Osteocyte (in vitro differentiated cells): ENCODE results near the gene CAMK1. TPM values are rescaled to one million over a fixed set of nuclear protein-coding genes. Genes with fewer than 3 reads are reported as not detected.

Source experiments
- DNase-seq: peaks from one replicate; pipeline ENCODE4 v3.0.0; 2021; ENCODE audit warnings: mixed read lengths; ENCODE audit not compliant: unreplicated experiment; ENCODE audit errors: extremely low spot score
- H3K27ac Mint-ChIP-seq: one replicate; pipeline ENCODE4 v1.8.0; 2021; ENCODE audit warnings: mild to moderate bottlenecking, mixed read lengths; ENCODE audit not compliant: unreplicated experiment
- H3K27me3 Mint-ChIP-seq: one replicate; pipeline ENCODE4 v1.8.0; 2021; ENCODE audit warnings: mixed read lengths; ENCODE audit not compliant: unreplicated experiment
- H3K36me3 Mint-ChIP-seq: one replicate; pipeline ENCODE4 v1.8.0; 2021; ENCODE audit warnings: mixed read lengths; ENCODE audit not compliant: unreplicated experiment
- H3K4me1 Mint-ChIP-seq: one replicate; pipeline ENCODE4 v1.8.0; 2021; ENCODE audit warnings: mixed read lengths; ENCODE audit not compliant: unreplicated experiment
- H3K4me3 Mint-ChIP-seq: one replicate; pipeline ENCODE4 v1.8.0; 2021; ENCODE audit warnings: mild to moderate bottlenecking, moderate library complexity, mixed read lengths; ENCODE audit not compliant: unreplicated experiment
- H3K9me3 Mint-ChIP-seq: one replicate; pipeline ENCODE4 v1.8.0; 2021; ENCODE audit warnings: mixed read lengths; ENCODE audit not compliant: unreplicated experiment
- total RNA-seq: library from RNA; stranded (reverse); gene quantifications from 2 replicates; pipeline ENCODE4 v1.2.1, GENCODE V29; 2021
- TF ChIP-seq, protein P1 (sequence below): fragments of 200-600 bp; sonication (generic); IDR thresholded peaks from 2 replicates; pipeline ENCODE4 v1.5.0; 2021; ENCODE audit warnings: antibody characterized with exemption, mild to moderate bottlenecking, moderate library complexity

CAMK1 gene
- total RNA-seq, 1 donor from 2014 or later: 10.7 TPM

DNA sequence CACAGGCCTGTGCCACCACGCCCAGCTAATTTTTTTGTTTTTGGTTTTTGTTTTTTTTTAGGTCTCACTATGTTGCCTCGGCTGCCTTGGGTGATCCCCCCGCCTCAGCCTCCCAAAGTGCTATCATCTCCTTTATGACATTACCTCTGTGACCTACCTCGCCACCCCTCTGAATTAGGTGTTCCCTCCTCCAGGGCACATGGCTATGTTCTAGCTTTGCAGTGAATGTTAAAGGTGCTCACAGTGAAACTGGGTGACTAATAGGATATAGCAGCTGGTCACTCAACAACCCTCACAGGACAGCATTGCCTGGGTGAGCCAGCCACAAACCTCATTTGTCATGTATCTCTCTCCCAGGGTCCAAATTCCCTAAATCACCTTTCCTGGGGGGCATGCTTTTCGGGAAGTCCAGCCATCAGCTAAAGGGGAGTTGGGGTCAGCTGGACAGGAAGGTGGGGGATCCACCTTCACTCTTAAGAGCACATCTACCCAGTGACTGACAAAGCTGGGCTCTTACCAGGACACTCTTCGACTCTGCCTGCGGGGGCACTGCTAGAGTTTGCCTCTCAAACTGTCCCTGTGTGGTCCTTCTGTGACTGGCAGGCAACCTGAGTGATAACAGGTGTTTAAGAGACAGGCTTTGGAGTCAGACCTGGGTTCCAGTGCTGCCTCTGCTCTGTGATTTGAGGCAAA lies 38.7 kb upstream of the CAMK1 start:
- TF ChIP-seq, protein P1, sequence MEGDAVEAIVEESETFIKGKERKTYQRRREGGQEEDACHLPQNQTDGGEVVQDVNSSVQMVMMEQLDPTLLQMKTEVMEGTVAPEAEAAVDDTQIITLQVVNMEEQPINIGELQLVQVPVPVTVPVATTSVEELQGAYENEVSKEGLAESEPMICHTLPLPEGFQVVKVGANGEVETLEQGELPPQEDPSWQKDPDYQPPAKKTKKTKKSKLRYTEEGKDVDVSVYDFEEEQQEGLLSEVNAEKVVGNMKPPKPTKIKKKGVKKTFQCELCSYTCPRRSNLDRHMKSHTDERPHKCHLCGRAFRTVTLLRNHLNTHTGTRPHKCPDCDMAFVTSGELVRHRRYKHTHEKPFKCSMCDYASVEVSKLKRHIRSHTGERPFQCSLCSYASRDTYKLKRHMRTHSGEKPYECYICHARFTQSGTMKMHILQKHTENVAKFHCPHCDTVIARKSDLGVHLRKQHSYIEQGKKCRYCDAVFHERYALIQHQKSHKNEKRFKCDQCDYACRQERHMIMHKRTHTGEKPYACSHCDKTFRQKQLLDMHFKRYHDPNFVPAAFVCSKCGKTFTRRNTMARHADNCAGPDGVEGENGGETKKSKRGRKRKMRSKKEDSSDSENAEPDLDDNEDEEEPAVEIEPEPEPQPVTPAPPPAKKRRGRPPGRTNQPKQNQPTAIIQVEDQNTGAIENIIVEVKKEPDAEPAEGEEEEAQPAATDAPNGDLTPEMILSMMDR: peak; percentile 35
- peaks cover 22% of the 10 kb centered on the region for H3K36me3 Mint-ChIP-seq
- H3K4me3 Mint-ChIP-seq: no peak overlapping the region
- no peaks in the 10 kb centered on the region for H3K27me3 Mint-ChIP-seq
- no peaks in the 10 kb centered on the region for H3K9me3 Mint-ChIP-seq
- peak overlapping the region; percentile 99 for H3K27ac Mint-ChIP-seq
- peaks cover 27% of the 10 kb centered on the region for H3K4me1 Mint-ChIP-seq
- no peak for DNase-seq

DNA sequence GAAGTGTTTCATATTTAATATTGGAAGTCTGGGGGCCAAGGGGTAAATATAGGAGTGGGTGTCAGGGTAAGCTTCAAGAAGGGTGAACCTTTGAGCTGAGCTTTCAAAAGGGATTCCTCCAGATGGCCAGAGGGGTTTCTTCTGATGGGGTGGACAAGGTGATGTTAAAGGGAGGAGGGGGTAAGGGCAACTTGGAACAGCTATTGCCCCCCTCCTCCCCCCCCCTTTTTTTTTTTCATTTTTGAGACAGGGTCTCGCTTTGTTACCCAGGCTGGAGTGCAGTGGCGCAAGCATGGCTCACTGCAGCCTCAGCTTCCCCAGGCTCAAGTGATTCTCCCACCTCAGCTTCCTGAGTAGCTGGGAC lies 38.2 kb upstream of the CAMK1 start:
- TF ChIP-seq, protein P1: no peak
- no peak for DNase-seq
- no peaks in the 10 kb centered on the region for H3K9me3 Mint-ChIP-seq
- no peaks in the 10 kb centered on the region for H3K27me3 Mint-ChIP-seq
- peak overlapping the region; percentile 99 for H3K27ac Mint-ChIP-seq
- H3K36me3 Mint-ChIP-seq: peaks cover 24% of the 10 kb centered on the region
- peaks cover 27% of the 10 kb centered on the region for H3K4me1 Mint-ChIP-seq
- no peak overlapping the region for H3K4me3 Mint-ChIP-seq

DNA sequence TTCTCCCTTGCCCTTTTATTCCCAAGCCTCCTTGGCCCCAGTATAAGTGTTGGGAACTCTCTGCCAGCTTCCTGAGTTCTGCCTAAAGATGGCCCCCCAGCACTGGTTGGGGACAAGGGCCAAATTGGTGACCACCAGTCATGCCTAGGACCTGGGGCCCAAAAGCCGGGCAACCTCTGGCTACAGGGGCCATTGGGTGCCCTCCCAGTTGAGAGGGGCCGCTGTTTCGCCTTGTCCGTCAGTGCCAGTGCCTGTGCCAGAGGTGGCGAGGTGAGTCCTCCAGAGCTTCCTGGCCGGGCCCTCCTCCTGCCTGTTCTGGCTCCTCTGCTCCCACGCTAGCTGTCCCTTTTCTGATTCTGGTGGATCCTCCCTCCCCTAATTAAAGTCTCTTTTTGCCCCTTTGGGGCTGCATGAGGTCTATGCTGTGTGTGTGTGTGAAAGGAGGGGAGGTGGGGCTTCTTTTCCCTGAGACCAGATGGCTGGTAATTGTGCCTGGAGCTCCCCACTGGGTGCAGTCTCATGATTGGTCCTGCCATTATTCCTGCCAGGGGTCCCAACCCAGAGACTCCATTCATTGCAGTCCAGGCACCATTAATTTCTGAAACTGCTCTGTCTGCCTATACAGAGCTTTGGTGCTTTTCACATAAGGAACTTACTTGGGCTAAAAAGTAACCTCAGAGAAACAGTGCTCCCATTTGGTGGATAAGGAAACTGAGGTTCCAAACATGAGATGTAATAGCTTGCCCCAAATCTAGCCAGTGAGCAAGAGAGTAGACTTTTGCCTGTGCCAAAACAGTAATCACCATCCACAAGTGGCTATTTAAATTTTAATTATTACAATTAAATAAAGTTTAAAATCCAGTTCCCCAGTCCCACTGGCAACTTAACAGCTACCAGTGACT lies 37.2 kb upstream of the CAMK1 start:
- Mint-ChIP-seq H3K27me3 (no peaks in the 10 kb centered on the region), H3K4me3 (no peak overlapping the region), H3K4me1 (peaks cover 27% of the 10 kb centered on the region), H3K9me3 (no peaks in the 10 kb centered on the region), H3K27ac (peak overlapping the region; percentile 34), H3K36me3 (peaks cover 24% of the 10 kb centered on the region)
- DNase-seq: no peak
- TF ChIP-seq, protein P1: no peak

DNA sequence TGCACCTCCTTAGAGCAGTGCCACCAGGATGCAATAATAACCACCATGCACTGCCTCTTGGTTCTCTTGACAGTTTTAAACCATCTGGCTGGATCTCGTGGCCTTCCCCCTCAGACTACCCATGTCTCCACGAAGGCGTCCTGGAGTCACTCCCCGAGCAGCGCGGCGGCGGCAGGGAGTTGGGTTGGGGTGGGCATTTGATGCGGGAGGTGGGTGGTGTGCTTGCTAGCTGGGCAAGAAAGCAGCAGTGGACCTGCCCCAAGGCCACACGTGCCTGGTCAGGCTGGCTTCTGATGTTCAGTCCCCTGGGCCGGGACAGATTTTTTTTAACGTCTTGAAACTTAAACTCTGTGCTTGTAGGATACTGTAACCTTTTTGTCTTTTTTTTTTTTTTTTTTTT lies 36.4 kb upstream of the CAMK1 start:
- TF ChIP-seq, protein P1: no peak
- Mint-ChIP-seq H3K4me1 (peaks cover 23% of the 10 kb centered on the region), H3K27me3 (no peaks in the 10 kb centered on the region), H3K27ac (no peak overlapping the region), H3K9me3 (no peaks in the 10 kb centered on the region), H3K4me3 (no peak overlapping the region), H3K36me3 (peaks cover 28% of the 10 kb centered on the region)
- no peak for DNase-seq

DNA sequence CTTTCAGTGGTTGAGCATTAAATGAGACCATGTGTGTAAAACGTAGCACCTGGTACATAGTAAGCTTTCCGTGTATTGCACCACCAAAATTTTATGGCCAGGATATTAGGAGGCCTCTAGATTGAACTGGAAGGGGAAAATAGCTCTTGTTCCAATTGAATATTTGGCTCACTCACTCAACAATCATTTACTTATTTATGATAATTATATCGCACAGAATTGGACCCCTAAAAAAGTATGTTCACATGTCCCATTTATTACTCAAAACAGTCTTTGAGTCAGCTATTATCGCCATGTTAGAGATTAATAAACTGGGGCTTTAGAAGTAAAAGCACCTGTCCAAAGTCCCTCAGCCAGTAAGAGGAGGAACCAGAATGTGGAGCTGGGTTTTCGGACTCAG lies 35.2 kb upstream of the CAMK1 start:
- H3K27me3 Mint-ChIP-seq: no peaks in the 10 kb centered on the region
- H3K27ac Mint-ChIP-seq: no peak overlapping the region
- H3K4me3 Mint-ChIP-seq: no peak overlapping the region
- H3K9me3 Mint-ChIP-seq: no peaks in the 10 kb centered on the region
- DNase-seq: no peak
- H3K36me3 Mint-ChIP-seq: peaks cover 35% of the 10 kb centered on the region
- peaks cover 14% of the 10 kb centered on the region for H3K4me1 Mint-ChIP-seq
- TF ChIP-seq, protein P1: no peak
